ENCODE results near the gene SNRK.

Gene SNRK

DNA sequence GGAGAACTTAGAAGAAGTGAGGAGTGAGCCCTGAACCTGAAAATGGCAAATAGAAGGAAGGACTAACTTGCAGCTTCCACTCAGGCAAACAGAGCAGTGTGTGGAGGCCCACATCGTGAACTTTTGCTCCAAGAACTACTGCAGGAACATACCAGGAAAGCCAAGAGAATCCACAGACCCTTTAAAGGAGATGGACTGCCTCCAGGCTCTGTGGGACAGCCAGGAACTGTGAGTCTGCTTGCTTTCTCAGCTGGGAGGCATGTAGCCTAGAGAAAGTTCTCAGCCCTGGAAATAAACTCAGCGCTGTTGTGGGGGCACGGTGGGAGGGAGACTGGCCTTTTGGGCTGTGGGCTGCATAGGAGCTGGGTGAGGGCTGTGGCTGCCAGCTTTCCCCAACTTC, 93.0 kb downstream of the SNRK start:
- TF ChIP-seq, protein P1, sequence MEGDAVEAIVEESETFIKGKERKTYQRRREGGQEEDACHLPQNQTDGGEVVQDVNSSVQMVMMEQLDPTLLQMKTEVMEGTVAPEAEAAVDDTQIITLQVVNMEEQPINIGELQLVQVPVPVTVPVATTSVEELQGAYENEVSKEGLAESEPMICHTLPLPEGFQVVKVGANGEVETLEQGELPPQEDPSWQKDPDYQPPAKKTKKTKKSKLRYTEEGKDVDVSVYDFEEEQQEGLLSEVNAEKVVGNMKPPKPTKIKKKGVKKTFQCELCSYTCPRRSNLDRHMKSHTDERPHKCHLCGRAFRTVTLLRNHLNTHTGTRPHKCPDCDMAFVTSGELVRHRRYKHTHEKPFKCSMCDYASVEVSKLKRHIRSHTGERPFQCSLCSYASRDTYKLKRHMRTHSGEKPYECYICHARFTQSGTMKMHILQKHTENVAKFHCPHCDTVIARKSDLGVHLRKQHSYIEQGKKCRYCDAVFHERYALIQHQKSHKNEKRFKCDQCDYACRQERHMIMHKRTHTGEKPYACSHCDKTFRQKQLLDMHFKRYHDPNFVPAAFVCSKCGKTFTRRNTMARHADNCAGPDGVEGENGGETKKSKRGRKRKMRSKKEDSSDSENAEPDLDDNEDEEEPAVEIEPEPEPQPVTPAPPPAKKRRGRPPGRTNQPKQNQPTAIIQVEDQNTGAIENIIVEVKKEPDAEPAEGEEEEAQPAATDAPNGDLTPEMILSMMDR (IDR thresholded peaks at IDR 0.05; ENCODE audit: low read depth, low read length, missing control alignments) = no peak
- peak; percentile 82 for DNase-seq
- Histone ChIP-seq H3K36me3 (replicated peaks) (no peaks in the 10 kb centered on the region), H3K27ac (peak overlapping the region; percentile 73), H3K4me3 (ENCODE audit: low read depth, low read length) (no peak overlapping the region), H3K27me3 (replicated peaks) (no peaks in the 10 kb centered on the region)
- in situ Hi-C loops (cut with HindIII; ENCODE audit: low pct_ligation_motif_present, low sequenced_read_pairs) = no loop called here

DNA sequence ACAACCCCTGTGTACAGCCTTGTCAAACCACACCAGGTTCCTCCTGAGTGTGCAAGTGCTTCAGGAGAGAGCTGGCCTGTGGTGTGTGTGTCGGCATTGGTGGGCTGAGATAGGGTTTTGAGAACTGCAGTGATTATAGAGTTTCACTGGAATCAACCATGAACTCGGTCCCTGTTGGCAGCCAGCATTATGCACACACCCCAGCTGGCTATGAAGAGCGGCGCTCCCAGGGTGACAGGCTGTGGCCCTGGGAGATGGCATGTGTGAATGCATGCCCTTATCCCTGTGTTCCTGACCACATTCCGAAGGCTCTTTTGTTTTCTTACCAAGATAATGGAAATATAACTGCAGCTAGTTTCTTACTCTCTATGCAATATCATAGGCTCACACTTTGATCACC, 101.8 kb downstream of the SNRK start:
- no peak overlapping the region for H3K4me3 ChIP-seq (ENCODE audit: low read depth, low read length)
- in situ Hi-C loops (cut with HindIII; ENCODE audit: low pct_ligation_motif_present, low sequenced_read_pairs) = no loop called here
- no peaks in the 10 kb centered on the region for H3K27me3 ChIP-seq (replicated peaks)
- no peak for DNase-seq
- TF ChIP-seq, protein P1 (IDR thresholded peaks at IDR 0.05; ENCODE audit: low read depth, low read length, missing control alignments) = no peak
- no peaks in the 10 kb centered on the region for H3K36me3 ChIP-seq (replicated peaks)
- H3K27ac ChIP-seq = no peak overlapping the region

DNA sequence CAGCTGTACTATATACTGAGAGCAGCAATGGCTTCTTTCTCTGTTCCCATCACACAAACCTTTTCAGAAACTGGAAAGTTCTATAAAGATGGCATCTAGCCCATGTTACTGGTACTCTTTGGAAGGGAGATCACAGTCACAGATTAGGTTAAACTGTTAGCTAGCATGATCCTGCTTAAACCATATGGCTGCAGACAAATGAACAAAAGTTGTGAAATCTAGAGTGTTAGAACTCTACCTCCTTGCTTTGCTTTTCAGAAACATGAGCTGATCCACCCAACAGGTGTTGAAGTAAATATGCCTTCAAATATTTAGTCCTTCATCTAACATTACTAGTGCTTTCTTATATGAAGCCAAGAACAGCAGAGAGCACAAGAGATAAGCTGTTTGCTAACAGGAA, 102.6 kb downstream of the SNRK start:
- H3K27me3 ChIP-seq (replicated peaks) = no peaks in the 10 kb centered on the region
- H3K27ac ChIP-seq = peak overlapping the region; percentile 77

DNA sequence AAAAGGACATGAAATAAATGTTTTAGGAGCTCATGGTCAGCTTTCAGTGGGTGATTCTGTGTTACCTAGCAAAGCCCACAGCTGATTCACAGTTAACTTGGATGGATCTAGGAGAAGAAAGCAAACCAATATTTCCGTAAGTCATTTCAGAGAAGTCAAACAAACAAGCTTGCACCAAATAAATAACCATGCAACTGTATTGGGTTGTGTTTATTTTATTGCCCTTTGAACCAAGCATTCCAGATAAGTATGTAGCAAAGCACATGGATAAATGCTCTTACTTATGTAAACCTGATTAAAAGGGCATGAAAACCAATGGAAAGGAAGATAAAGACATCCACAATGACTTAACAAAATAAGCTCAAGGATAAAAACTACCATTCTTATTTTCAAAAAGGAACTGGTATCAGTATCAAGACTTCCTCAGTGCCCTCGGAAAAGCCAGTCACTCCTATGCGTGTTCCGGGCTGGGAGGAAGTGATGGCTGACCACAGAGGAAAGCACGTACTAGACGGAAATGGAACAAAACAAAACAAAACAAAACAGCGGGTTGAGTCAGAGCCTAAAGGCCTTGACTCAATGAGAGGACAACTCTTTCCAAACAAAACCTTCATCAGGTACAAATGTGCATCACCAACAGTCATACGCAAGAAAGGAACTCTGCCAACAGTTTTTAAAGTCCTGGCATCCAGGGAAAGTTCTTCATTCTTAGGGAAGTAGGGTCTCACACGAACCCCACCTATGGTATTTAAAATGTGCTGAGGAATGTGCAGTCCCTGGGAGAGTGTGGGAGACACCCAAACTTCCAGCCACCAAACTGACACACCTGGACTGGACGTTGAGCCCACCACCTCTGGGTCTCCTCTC, 103.3 kb downstream of the SNRK start:
- in situ Hi-C loops (cut with HindIII; ENCODE audit: low pct_ligation_motif_present, low sequenced_read_pairs) = no loop called here
- Histone ChIP-seq H3K4me3 (ENCODE audit: low read depth, low read length) (no peak overlapping the region), H3K27me3 (replicated peaks) (no peaks in the 10 kb centered on the region), H3K27ac (peak overlapping the region; percentile 77), H3K36me3 (replicated peaks) (no peaks in the 10 kb centered on the region)
- TF ChIP-seq, protein P1 (IDR thresholded peaks at IDR 0.05; ENCODE audit: low read depth, low read length, missing control alignments) = no peak
- DNase-seq = peak; percentile 88

More for the DNA sequence above, 102.6 kb downstream of the SNRK start:
- Histone ChIP-seq H3K36me3 (replicated peaks) (no peaks in the 10 kb centered on the region), H3K4me3 (ENCODE audit: low read depth, low read length) (no peak overlapping the region)
- TF ChIP-seq, protein P1 (IDR thresholded peaks at IDR 0.05; ENCODE audit: low read depth, low read length, missing control alignments) = no peak
- in situ Hi-C loops (cut with HindIII; ENCODE audit: low pct_ligation_motif_present, low sequenced_read_pairs) = no loop called here
- DNase-seq = no peak

DNA sequence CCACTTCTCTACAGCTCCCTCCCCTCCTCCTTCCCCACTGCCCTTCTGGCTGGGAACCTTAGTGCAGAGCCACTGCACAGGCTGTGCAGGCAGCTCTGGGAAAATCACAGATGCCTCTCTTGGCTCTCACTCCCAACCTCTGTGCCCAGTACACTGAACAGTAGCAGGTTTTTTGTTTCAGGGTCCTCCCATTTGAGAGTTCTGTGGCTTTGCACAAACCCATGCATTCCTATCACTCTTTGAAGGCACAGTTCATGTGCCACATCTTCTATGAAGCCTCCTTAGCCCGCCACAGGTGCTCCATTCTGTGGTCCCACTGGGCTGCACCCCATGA, 103.9 kb downstream of the SNRK start:
- H3K27me3 ChIP-seq (replicated peaks) = no peaks in the 10 kb centered on the region
- TF ChIP-seq, protein P1 (IDR thresholded peaks at IDR 0.05; ENCODE audit: low read depth, low read length, missing control alignments) = no peak
- H3K4me3 ChIP-seq (ENCODE audit: low read depth, low read length) = no peak overlapping the region
- H3K27ac ChIP-seq = peak overlapping the region; percentile 77
- no peak for DNase-seq
- H3K36me3 ChIP-seq (replicated peaks) = no peaks in the 10 kb centered on the region
- in situ Hi-C loops (cut with HindIII; ENCODE audit: low pct_ligation_motif_present, low sequenced_read_pairs) = no loop called here

DNA sequence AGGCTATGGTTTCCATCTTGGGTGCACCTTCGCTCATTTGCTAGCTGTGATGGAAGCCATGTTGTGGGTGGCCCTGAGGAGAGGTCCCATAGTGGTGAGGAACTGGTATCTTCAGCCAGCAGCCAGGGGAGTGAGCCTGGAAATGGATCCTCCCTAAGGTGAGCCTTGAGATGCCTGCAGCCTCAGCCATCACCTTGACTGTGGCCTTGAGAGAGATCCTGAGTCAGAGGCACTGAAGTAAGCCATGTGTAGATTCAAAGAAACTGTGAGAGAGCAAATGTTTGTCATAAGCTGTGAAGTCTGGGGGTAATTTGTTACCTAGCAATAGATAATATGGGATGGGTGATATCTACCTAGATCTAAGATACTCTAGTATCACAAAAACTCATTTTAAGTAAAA, 105.3 kb downstream of the SNRK start:
- TF ChIP-seq, protein P1 (IDR thresholded peaks at IDR 0.05; ENCODE audit: low read depth, low read length, missing control alignments) = no peak
- in situ Hi-C loops (cut with HindIII; ENCODE audit: low pct_ligation_motif_present, low sequenced_read_pairs) = no loop called here
- Histone ChIP-seq H3K27ac (no peak overlapping the region), H3K27me3 (replicated peaks) (no peaks in the 10 kb centered on the region), H3K4me3 (ENCODE audit: low read depth, low read length) (no peak overlapping the region), H3K36me3 (replicated peaks) (no peaks in the 10 kb centered on the region)
- DNase-seq = no peak
